GM19035 (cell line): ENCODE results near the gene ULBP3.
"Not testable (repeated sequence)": the region's sequence is repeated elsewhere in the genome, so short reads cannot be mapped to it uniquely, and the experiment has no call there.

Source experiments
- ATAC-seq: cut with Tn5 transposase; IDR thresholded peaks from one replicate; pipeline ENCODE4 v1.9.1; 2021; ENCODE audit not compliant: unreplicated experiment

ULBP3 gene

DNA sequence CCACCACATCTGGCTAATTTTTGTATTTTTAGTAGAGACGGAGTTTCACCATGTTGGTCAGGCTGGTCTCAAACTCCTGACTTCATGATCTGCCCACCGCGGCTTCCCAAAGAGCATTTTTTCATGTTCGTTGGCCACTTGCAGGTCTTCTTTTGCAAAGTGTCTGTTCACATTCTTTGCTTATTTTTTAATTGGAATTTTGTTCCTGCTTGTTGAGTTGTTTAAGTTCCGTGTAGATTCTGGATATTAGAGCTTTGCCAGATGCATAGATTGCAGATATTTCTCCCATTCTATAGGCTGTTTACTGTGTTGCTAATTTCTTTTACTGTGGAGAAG is 51.8 kb downstream of the ULBP3 start:
- ATAC-seq = not testable (repeated sequence)

DNA sequence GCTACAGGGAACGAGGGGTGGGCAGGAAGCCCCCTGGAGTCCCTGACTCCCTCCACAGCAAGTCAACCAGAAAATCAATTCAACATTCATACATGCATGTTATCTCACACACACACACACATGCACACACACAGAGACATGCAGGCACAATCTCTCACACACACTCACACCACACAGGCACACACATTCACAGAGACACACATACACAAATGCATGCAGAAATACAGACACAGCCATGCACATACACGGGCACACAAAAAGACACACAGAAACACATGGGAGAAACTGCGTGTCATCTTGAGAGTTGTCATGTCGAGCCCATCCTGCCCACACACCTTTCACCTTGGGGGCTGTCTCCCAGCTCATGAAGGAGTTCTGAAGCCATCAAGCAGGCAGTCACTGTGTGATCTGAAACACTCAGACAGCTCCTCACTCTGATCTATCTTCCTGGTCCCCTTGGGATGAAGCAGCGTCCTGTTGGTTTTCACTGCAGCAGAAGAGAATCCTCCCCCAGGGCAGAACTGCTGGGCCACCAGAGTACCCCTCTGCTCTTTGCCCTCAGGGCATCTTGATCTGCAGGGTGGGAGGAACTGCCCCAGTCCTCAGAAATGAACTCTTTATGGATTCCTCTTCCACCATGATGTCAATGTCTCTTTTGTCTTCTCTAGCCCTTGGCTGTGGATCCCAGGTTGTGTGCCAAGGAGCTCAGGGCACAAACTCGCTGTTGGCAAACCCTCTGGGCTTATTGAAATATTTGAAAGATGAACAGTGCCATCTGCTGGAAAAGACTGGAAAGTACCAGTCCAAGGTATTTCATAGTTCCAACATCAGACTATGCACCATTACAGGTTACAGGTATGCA is 52.4 kb downstream of the ULBP3 start:
- no peak for ATAC-seq

DNA sequence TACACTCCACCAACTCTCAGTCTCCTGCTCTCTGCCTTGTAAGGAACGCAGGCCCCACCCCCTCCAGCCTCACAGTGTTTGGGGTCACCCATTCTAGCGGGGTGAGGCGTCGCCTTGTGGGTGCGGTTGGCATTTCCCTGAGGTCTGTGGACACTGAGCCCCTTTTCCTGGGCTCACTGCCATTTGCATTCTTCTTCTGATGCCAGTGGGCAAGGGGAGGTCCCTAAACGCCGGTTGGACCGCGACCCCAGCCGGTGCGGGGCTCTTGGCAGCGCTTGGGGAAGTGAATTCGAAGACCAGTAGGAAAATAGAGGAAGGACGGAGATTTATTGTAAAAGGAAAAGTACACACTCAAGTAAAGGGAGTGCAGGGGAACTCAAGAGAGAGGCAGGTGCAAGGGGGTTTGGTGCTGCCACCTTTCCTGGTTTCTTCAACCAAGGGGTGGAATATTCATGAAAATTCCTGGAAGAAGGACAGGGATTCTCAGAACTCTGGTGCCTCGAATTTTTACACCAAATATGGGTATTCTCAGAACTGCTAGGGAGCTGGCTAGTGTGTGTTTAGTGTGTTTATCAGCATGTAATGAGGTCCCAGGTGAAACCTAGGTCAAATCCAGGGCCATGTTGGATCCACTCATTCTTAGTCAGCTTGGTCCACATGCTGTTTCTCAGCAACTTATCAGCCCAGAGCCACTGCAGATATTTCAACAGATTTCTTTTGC is 53.5 kb downstream of the ULBP3 start:
- not testable (repeated sequence) for ATAC-seq

DNA sequence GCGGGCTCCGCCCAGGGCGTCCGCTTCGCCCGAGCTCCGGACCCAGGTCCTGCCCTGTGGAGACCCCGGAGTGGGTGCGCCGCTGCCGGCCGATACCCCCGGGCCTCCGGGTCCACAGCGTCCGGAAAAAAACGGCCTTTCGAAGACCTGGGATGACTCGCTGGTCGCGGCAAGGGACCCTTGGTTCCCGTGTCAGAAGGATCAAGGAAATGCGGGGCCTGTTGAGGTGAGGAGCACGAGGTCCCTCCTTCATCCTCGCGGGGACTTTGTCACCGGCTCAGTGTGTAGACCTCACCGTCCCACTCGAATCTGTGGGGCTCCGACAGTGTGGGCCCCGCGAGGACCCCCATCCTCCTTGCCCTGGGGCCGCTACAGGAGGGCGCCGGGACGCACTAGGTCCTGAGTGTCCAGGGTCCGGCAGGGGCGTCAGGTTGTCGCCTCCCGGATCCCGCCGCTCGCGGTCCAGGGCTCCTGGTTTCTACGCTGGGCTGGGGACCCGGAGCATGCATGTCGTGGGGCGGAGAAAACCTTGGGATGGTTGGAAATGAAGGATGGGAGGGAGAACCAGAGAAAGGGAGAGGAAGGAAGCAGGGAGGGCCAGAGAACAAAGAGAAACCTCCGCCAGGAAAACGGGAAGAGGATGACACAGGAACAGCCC is 54.2 kb downstream of the ULBP3 start:
- not testable (repeated sequence) for ATAC-seq

DNA sequence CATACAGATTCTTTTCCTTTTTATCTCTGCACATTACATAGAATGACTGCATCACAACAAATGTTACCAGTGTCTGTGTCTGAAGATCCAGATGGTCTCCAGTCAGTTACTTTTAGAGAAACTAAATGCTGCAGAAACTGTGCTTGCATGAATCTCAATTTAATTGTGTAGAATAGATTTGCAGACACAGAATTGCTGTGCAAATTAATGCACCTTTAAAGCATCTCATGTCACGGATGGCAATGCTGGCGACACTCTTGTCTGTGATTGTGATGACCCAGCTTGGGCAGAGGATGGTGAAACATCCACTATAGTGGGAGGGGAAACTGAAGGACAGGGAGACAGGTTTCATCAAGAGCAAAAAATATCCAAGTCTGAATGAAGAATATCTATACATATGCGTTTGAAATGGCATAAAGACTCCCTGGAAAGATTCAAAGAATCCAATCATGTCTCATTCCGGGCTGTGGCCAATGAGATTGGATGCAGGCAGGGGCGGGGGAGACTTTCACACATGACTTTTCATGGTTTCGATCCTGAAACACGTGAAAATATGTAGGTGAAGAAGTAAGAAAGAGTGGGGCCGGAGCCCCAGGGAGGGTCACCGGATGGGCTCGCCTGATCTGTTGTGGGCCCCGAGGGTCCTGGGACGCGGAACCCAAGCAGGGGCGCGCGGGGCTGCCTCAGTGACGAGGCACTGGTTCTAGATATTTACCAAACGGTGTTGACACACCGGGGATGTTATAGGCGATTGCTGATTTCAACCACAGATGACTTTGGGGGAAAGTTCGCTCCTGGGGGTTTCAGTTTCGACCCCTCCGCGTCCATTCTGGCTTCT is 54.9 kb downstream of the ULBP3 start:
- not testable (repeated sequence) for ATAC-seq

DNA sequence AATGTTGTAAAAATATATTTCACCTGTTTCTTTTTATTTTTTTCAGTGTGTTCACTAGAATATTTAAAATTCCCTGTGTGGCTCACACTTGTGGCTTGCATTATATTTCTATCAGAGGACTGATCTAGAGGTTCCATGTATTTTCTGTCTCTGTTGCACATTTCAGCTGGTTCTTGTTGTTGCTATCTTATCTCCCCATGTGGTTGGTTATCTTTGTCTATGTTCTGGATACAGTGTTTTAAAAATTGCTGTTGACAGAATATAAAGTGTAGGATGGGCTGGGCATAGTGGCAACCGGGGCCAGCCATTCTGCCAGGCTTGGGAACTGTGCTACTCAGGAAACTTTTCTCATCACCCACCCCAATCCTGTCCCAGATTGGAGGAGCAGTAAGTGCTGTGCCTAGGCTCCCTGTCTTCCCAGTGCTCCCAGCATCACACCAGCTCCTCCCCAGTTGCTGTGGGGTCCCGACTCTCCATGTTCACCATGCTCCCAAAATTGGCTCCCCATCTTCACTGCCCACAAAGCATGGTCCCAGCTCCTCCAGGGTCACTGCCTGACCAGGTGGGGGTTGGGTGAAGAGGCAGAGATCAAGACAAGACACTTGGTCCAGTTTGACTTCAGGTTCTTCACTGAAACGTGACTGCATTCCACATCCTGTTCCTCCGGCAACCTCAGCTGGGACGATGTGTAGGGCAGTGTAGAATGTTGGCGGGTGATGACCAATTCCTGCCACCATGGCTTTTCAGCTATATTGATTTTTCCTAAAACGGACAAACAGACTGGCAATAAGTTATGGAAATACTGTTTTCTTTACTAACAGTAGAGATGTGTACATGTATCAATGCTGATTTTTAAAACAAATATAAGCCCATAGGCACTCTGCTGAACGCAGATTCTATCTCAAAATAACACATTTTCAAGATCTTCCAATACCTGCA is 55.8 kb downstream of the ULBP3 start:
- not testable (repeated sequence) for ATAC-seq
